ENCODE data around the gene C17orf107. TPM values are rescaled to one million over a fixed set of nuclear protein-coding genes. Genes with fewer than 3 reads are reported as not detected.

Gene C17orf107
- total RNA-seq, 4 donors from 2014 or later, result 0.38 to 2.2 (median 0.87) TPM

- TF ChIP-seq, protein P1, sequence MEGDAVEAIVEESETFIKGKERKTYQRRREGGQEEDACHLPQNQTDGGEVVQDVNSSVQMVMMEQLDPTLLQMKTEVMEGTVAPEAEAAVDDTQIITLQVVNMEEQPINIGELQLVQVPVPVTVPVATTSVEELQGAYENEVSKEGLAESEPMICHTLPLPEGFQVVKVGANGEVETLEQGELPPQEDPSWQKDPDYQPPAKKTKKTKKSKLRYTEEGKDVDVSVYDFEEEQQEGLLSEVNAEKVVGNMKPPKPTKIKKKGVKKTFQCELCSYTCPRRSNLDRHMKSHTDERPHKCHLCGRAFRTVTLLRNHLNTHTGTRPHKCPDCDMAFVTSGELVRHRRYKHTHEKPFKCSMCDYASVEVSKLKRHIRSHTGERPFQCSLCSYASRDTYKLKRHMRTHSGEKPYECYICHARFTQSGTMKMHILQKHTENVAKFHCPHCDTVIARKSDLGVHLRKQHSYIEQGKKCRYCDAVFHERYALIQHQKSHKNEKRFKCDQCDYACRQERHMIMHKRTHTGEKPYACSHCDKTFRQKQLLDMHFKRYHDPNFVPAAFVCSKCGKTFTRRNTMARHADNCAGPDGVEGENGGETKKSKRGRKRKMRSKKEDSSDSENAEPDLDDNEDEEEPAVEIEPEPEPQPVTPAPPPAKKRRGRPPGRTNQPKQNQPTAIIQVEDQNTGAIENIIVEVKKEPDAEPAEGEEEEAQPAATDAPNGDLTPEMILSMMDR (IDR thresholded peaks at IDR 0.05; ENCODE audit: low read depth), result no peak
These were observed 37.1 kb downstream of the C17orf107 start for GRCh38 chr17:4936436-4936835.

GRCh38 chr17:4937553-4937952 is 38.2 kb downstream of the C17orf107 start:
- TF ChIP-seq, protein P1 (IDR thresholded peaks at IDR 0.05; ENCODE audit: low read depth), result no peak

- TF ChIP-seq, protein P1 (IDR thresholded peaks at IDR 0.05; ENCODE audit: low read depth), result no peak
These were observed 38.7 kb downstream of the C17orf107 start for GRCh38 chr17:4938069-4938491.

DNA sequence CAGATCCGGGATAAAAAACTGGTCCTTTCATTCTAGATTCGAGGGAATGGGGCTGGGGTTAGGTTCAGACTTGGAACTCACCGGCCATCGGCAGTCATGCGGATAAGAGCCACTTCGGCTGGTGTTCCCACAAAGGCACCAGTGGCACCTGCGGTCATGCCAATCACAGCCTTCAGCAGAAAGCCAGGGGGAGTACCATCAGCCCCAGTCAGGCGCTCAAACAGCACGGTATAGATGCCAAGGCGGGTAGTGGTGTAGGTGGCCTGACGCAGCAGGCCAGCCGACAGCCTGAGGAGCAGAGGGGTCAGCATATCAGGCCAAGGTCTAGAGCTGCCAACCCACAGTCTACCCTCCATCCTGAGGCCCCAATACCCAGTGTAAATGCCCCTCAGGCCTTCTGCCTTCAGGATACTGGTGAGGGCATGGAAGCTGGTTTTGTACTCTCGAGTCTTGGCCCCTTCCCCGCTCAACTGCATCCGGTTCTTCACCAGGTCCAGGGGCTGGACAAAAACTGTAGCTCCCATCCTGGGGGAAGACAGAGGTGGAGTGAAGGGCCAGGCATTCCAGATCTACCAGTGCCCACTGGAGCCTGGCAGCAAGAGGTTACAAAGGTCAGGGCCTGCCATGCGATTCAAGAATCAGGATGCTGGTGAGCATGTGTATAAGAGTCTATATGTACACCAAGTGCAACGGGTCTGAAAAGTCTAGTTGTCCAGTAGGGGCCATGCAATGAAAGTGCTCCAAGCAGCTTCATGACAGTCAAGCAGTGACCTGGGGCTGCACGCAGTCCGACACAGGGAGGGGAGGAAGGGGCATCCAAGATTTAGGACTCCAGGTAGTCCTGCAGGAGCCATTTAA is 39.6 kb downstream of the C17orf107 start:
- TF ChIP-seq, protein P1 (IDR thresholded peaks at IDR 0.05; ENCODE audit: low read depth), result no peak

DNA sequence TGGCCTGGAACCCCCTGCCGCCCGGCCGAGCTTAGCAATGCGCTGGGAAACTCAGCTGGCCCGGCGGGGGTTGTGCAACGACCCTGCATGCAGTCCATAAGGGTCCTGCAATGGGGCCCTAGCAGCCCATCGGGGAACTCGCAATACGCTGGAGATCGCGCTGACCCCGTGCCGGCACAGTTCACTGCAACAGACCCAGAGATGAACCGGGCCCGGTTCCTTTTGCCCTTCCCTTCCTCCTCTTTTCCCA is 40.1 kb downstream of the C17orf107 start:
- TF ChIP-seq, protein P1 (IDR thresholded peaks at IDR 0.05; ENCODE audit: low read depth), result no peak

- TF ChIP-seq, protein P1 (IDR thresholded peaks at IDR 0.05; ENCODE audit: low read depth), result no peak
These were observed 40.6 kb downstream of the C17orf107 start, which contains the start of the genes RNF167 and SLC25A11 for GRCh38 chr17:4939796-4940554. TSS of gene RNF167 (plus strand) at chr17:4940268. CDS start at chr17:4940910, 642 bp downstream. TSS of gene SLC25A11 (minus strand) at chr17:4940046. CDS start at chr17:4939910, 136 bp downstream.

All from subcutaneous adipose tissue (tissue), 4 donors.